Stimulated activated CD8-positive, alpha-beta memory T cell treated with anti-CD3 and anti-CD28 coated beads, Interleukin-12 subunit alpha, Interleukin-12 subunit beta, amount 100 ng/mL, for 24 hours (primary cell): ENCODE measurements around the gene SPTLC2.

ENCODE experiments used
- DNase-seq: peaks from one replicate; pipeline ENCODE4 v3.0.0-alpha.2; 2020; ENCODE audit errors: extremely low read depth

Gene SPTLC2

GRCh38 chr14:77622366-77622961, 6.0 kb upstream of the SPTLC2 start:
- no peak for DNase-seq

GRCh38 chr14:77620222-77620870, 3.9 kb upstream of the SPTLC2 start:
- DNase-seq: no peak

GRCh38 chr14:77618381-77618970, 2.0 kb upstream of the SPTLC2 start:
- DNase-seq: no peak

- no peak for DNase-seq
These were observed 344 bp downstream of the SPTLC2 start for GRCh38 chr14:77616133-77616453.

GRCh38 chr14:77615361-77616132, 890 bp downstream of the SPTLC2 start:
- DNase-seq: no peak

GRCh38 chr14:77613201-77613600, 3.2 kb downstream of the SPTLC2 start:
- DNase-seq: no peak

GRCh38 chr14:77612011-77612620, 4.3 kb downstream of the SPTLC2 start:
- DNase-seq: no peak

- no peak for DNase-seq
These were observed 5.9 kb downstream of the SPTLC2 start for GRCh38 chr14:77610553-77610952.

- no peak for DNase-seq
These were observed 6.5 kb downstream of the SPTLC2 start for GRCh38 chr14:77609922-77610321.

GRCh38 chr14:77607741-77608302, 8.6 kb downstream of the SPTLC2 start:
- DNase-seq: no peak

- no peak for DNase-seq
These were observed 11.0 kb downstream of the SPTLC2 start for GRCh38 chr14:77605392-77605972.

GRCh38 chr14:77603654-77604255, 12.7 kb downstream of the SPTLC2 start:
- no peak for DNase-seq

- DNase-seq: no peak
These were observed 13.4 kb downstream of the SPTLC2 start for GRCh38 chr14:77603031-77603430.

- no peak for DNase-seq
These were observed 14.4 kb downstream of the SPTLC2 start for GRCh38 chr14:77601846-77602619.

GRCh38 chr14:77599889-77600288, 16.5 kb downstream of the SPTLC2 start:
- DNase-seq: no peak

GRCh38 chr14:77598366-77599070, 17.9 kb downstream of the SPTLC2 start:
- no peak for DNase-seq

GRCh38 chr14:77593501-77593961, 22.9 kb downstream of the SPTLC2 start:
- DNase-seq: no peak

- no peak for DNase-seq
These were observed 25.5 kb downstream of the SPTLC2 start for GRCh38 chr14:77590845-77591485.

- no peak for DNase-seq
These were observed 27.3 kb downstream of the SPTLC2 start for GRCh38 chr14:77589099-77589498.
